Subcutaneous abdominal adipose tissue (tissue), 5 donors: ENCODE results near the gene TOR1A.

Source experiments
- H3K27ac ChIP-seq: one replicate; pipeline ENCODE4 v1.7.0; 2013; ENCODE audit warnings: low read depth, mild to moderate bottlenecking, inconsistent platforms, low read length, moderate library complexity
- H3K27me3 ChIP-seq, 5 donors: one replicate each; pipeline ENCODE4 v1.7.0; 2013; ENCODE audit warnings: low read length in 5 of 5, inconsistent platforms in 1 of 5; ENCODE audit not compliant: control insufficient read depth in 5 of 5, insufficient read depth in 4 of 5
- H3K36me3 ChIP-seq, 5 donors: one replicate each; pipeline ENCODE4 v1.7.0; 2013; ENCODE audit warnings: low read length in 5 of 5; ENCODE audit not compliant: control insufficient read depth in 5 of 5, insufficient read depth in 5 of 5
- H3K4me1 ChIP-seq, 5 donors: one replicate each; pipeline ENCODE4 v1.7.0; 2013; ENCODE audit warnings: low read length in 5 of 5, mild to moderate bottlenecking in 3 of 5, moderate library complexity in 1 of 5; ENCODE audit not compliant: control insufficient read depth in 5 of 5, insufficient read depth in 5 of 5
- H3K4me3 ChIP-seq, 5 donors: one replicate each; pipeline ENCODE4 v1.7.0; 2013; ENCODE audit warnings: low read length in 5 of 5, low read depth in 1 of 5
- H3K9ac ChIP-seq, 5 donors: one replicate each; pipeline ENCODE4 v1.7.0; 2013; ENCODE audit warnings: low read length in 5 of 5, mild to moderate bottlenecking in 4 of 5, moderate library complexity in 3 of 5
- H3K9me3 ChIP-seq, 5 donors: one replicate each; pipeline ENCODE4 v1.7.0; 2013; ENCODE audit warnings: low read length in 5 of 5; ENCODE audit not compliant: control insufficient read depth in 5 of 5
- donor health status: healthy.
- donor health status: healthy.
- donor health status: healthy.
- donor health status: healthy.
- donor health status: healthy.

Gene TOR1A

DNA sequence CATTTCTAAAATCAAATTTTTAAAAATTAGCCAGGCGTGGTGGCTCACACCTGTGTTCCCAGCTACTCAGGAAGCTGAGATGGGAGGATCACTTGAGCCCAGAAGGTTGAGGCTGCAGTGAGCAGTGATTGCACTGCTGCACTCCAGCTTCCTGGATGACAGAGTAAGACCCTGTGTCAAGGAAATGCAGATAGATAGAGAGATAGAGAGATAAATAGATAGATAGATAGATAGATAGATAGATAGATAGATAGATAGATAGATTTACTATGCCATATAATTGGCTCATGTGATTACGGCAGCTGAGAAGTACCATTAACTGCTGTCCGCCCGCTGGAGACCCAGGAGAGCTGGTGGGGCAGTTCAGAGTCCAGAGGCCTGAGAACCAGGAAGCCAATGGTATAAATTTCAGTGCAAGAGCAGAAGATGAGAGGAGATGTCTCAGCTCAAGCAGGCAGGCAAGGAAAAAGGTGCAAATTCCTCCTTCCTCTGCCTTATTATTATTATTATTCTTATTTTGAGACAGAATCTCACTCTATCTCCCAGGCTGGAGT lies 58.1 kb downstream of the TOR1A start:
- Histone ChIP-seq H3K4me1 (peaks cover 9 to 25% (median 23%) of the 10 kb centered on the region in 5 donors), H3K27me3 (peaks cover 0 to 7% (median 0%) of the 10 kb centered on the region in 5 donors), H3K27ac (no peak overlapping the region), H3K36me3 (no peaks in the 10 kb centered on the region), H3K9ac (no peak overlapping the region), H3K9me3 (no peaks in the 10 kb centered on the region), H3K4me3 (no peak overlapping the region)

DNA sequence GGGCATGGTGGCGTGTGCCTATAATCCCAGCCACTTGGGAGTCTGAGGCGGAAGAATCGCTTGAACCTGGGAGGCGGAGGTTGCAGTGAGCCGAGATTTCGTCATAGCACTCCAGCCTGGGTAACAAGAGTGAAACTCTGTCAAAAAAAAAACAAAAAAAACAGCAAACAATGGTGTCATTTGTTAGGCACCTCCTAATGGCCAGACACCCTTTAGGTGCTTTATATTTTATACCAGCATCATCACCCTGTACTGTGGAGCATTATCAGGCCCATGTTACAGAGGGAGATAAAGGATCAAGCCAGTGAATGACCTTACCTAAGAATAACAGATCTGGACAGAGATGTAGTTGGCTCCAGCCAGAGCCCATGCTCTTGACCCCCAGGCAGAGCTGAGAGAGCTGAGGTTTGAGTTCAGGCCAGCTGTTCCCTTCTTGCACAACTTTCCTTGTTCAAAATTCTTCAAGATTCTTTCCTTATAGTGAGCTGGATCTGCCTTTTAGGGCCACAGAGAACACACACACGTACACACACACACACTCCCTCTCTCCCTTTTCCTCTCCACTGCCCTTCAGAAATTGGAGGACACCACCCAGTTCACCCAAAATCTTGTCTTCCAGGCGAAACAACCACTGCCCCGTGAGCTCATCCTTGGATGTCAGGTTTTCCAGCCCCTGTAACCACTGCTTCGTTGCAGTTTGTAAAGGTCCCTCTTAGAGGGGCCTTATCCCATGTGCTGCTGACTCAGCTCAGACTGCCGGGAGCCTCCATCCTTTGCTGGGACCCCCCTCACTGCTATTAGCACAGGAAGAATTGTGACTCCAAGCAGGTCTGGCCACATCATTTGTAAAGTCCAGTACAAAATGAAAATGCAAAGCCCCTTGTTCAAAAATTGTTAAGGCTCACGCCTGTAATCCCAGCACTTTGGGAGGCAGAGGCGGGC lies 60.7 kb downstream of the TOR1A start:
- Histone ChIP-seq H3K36me3 (no peaks in the 10 kb centered on the region), H3K4me1 (peaks cover 6 to 31% (median 27%) of the 10 kb centered on the region in 5 donors), H3K4me3 (no peak overlapping the region), H3K9me3 (no peaks in the 10 kb centered on the region), H3K27me3 (peaks cover 0 to 11% (median 0%) of the 10 kb centered on the region in 5 donors), H3K27ac (peak overlapping the region; percentile 50), H3K9ac (peak overlapping the region in 1 of 5 donors; percentile 19)
